SU-DHL-6 (cell line): ENCODE measurements around the gene SPSB1.

Experiments used
- EZH2phosphoT487 ChIP-seq: fragments of 200-600 bp; sonication (generic), shearing (Covaris generic); conservative IDR thresholded peaks from 2 replicates; pipeline ENCODE4 v1.6.1; 2018; ENCODE audit warnings: mild to moderate bottlenecking, antibody characterized with exemption, low read length, moderate library complexity, mixed read lengths
- TF ChIP-seq, protein P1 (sequence below): fragments of 200-600 bp; sonication (generic); IDR thresholded peaks from one replicate; pipeline ENCODE4 v1.5.1; 2017; ENCODE audit warnings: antibody characterized with exemption, mild to moderate bottlenecking, low read length, moderate library complexity; ENCODE audit not compliant: insufficient read depth, poor library complexity, severe bottlenecking

DNA sequence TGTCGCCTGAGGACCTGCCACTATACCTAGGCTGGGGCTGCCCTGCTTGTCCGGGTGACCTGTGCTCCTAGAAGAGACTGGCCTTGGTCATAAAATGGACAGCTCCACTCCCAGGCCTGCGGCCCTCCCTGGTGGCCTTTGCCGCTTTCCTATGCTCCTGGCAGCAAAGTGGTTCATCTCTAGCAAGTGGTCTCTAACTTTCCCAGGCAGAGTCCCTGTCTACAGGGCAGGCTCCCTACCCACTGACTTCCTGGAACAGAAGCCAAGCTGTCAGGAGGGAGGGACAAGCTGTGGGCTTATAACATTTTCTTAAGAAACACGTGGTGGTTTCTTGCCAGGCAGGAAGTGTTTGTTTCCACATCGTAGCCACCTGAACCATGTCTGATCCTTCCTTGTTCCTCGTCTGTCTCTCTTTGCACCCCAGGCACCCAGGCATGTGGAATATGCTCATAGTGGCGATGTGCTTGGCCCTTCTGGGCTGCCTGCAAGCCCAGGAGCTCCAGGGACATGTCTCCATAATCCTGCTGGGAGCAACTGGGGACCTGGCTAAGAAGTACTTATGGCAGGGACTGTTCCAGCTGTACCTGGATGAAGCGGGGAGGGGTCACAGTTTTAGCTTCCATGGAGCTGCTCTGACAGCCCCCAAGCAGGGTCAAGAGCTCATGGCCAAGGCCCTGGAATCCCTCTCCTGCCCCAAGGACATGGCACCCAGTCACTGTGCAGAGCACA lies 48.0 kb upstream of the SPSB1 start:
- TF ChIP-seq, protein P1, sequence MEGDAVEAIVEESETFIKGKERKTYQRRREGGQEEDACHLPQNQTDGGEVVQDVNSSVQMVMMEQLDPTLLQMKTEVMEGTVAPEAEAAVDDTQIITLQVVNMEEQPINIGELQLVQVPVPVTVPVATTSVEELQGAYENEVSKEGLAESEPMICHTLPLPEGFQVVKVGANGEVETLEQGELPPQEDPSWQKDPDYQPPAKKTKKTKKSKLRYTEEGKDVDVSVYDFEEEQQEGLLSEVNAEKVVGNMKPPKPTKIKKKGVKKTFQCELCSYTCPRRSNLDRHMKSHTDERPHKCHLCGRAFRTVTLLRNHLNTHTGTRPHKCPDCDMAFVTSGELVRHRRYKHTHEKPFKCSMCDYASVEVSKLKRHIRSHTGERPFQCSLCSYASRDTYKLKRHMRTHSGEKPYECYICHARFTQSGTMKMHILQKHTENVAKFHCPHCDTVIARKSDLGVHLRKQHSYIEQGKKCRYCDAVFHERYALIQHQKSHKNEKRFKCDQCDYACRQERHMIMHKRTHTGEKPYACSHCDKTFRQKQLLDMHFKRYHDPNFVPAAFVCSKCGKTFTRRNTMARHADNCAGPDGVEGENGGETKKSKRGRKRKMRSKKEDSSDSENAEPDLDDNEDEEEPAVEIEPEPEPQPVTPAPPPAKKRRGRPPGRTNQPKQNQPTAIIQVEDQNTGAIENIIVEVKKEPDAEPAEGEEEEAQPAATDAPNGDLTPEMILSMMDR, result no peak
- no peak for TF ChIP-seq EZH2phosphoT487
